Astrocyte of the spinal cord (primary cell): ENCODE data around the gene DNAH11.
"Not testable (repeated sequence)": the region's sequence is repeated elsewhere in the genome, so short reads cannot be mapped to it uniquely, and the experiment has no call there.

Experiments
- DNase-seq: peaks from one replicate; pipeline ENCODE4 v3.0.0; 2011; ENCODE audit warnings: low read depth, low spot score
- H3K4me3 ChIP-seq: 2 replicates; pipeline ENCODE4 v1.5.1; 2011; ENCODE audit warnings: low read depth, mild to moderate bottlenecking, low read length, moderate library complexity
- CTCF ChIP-seq: IDR thresholded peaks from 2 replicates; pipeline ENCODE4 v1.5.1; 2012; ENCODE audit warnings: low read depth, mild to moderate bottlenecking, low read length, inconsistent platforms
- in situ Hi-C: cut with HindIII; loops from 2 replicates; pipeline ENCODE4 v1.10.0; 2017; ENCODE audit warnings: low sequenced_read_pairs

Gene DNAH11

GRCh38 chr7:21656081-21656480 is 113.2 kb downstream of the DNAH11 start:
- DNase-seq, result no peak
- H3K4me3 ChIP-seq, result no peak overlapping the region
- in situ Hi-C loops, result no loop called here
- TF ChIP-seq CTCF, result no peak

GRCh38 chr7:21656796-21657195 is 114.0 kb downstream of the DNAH11 start:
- no peak for TF ChIP-seq CTCF
- in situ Hi-C loops, result no loop called here

GRCh38 chr7:21670496-21670895 is 127.7 kb downstream of the DNAH11 start:
- in situ Hi-C loops, result no loop called here
- DNase-seq, result no peak
- TF ChIP-seq CTCF, result no peak
- no peak overlapping the region for H3K4me3 ChIP-seq

More at GRCh38 chr7:21656796-21657195, 114.0 kb downstream of the DNAH11 start:
- no peak overlapping the region for H3K4me3 ChIP-seq
- no peak for DNase-seq

- TF ChIP-seq CTCF, result no peak
- in situ Hi-C loops, result no loop called here
- DNase-seq, result no peak
- no peak overlapping the region for H3K4me3 ChIP-seq
Observed at GRCh38 chr7:21671859-21672258, 129.0 kb downstream of the DNAH11 start.

GRCh38 chr7:21675255-21675654 is 132.4 kb downstream of the DNAH11 start:
- H3K4me3 ChIP-seq, result no peak overlapping the region
- in situ Hi-C loops, result no loop called here
- TF ChIP-seq CTCF, result no peak
- DNase-seq, result no peak

- DNase-seq, result peak; percentile 0
- no peak for TF ChIP-seq CTCF
- H3K4me3 ChIP-seq, result no peak overlapping the region
- in situ Hi-C loops, result no loop called here
Observed at GRCh38 chr7:21690705-21691104, 147.9 kb downstream of the DNAH11 start.

- H3K4me3 ChIP-seq, DNase-seq, in situ Hi-C loops: not testable (repeated sequence)
Observed at GRCh38 chr7:21691146-21691545, 148.3 kb downstream of the DNAH11 start.

- H3K4me3 ChIP-seq, DNase-seq, in situ Hi-C loops: not testable (repeated sequence)
Observed at GRCh38 chr7:21700587-21700986, 157.7 kb downstream of the DNAH11 start.
